NCI-H2196 treated with DMSO at 0.1 percent for 48 hours (cell line): ENCODE measurements around the gene KCNV2.

Experiments
- DNase-seq: peaks from one replicate; lab custom pipeline; 2025; ENCODE audit not compliant: unreplicated experiment; lab: John Stamatoyannopoulos, UW

KCNV2 gene

GRCh38 chr9:2758162-2758897 lies 41.0 kb downstream of the KCNV2 start:
- DNase-seq: no peak

GRCh38 chr9:2758898-2759510 lies 41.7 kb downstream of the KCNV2 start:
- DNase-seq: no peak

- DNase-seq: no peak
Observed at GRCh38 chr9:2761424-2761823, 44.1 kb downstream of the KCNV2 start.

- DNase-seq: no peak
Observed at GRCh38 chr9:2764353-2764752, 47.0 kb downstream of the KCNV2 start.

- DNase-seq: no peak
Observed at GRCh38 chr9:2765250-2765880, 48.1 kb downstream of the KCNV2 start.

- no peak for DNase-seq
Observed at GRCh38 chr9:2767800-2768677, 50.7 kb downstream of the KCNV2 start.

- DNase-seq: no peak
Observed at GRCh38 chr9:2771087-2771486, 53.8 kb downstream of the KCNV2 start.

- DNase-seq: no peak
Observed at GRCh38 chr9:2771661-2772060, 54.4 kb downstream of the KCNV2 start.

GRCh38 chr9:2777454-2777853 lies 60.1 kb downstream of the KCNV2 start:
- DNase-seq: no peak

GRCh38 chr9:2778816-2779215 lies 61.5 kb downstream of the KCNV2 start:
- no peak for DNase-seq
